ENCODE measurements around the gene EPHX1.

- TF ChIP-seq, protein P1, sequence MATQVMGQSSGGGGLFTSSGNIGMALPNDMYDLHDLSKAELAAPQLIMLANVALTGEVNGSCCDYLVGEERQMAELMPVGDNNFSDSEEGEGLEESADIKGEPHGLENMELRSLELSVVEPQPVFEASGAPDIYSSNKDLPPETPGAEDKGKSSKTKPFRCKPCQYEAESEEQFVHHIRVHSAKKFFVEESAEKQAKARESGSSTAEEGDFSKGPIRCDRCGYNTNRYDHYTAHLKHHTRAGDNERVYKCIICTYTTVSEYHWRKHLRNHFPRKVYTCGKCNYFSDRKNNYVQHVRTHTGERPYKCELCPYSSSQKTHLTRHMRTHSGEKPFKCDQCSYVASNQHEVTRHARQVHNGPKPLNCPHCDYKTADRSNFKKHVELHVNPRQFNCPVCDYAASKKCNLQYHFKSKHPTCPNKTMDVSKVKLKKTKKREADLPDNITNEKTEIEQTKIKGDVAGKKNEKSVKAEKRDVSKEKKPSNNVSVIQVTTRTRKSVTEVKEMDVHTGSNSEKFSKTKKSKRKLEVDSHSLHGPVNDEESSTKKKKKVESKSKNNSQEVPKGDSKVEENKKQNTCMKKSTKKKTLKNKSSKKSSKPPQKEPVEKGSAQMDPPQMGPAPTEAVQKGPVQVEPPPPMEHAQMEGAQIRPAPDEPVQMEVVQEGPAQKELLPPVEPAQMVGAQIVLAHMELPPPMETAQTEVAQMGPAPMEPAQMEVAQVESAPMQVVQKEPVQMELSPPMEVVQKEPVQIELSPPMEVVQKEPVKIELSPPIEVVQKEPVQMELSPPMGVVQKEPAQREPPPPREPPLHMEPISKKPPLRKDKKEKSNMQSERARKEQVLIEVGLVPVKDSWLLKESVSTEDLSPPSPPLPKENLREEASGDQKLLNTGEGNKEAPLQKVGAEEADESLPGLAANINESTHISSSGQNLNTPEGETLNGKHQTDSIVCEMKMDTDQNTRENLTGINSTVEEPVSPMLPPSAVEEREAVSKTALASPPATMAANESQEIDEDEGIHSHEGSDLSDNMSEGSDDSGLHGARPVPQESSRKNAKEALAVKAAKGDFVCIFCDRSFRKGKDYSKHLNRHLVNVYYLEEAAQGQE (IDR thresholded peaks at IDR 0.05; ENCODE audit: insufficient read depth in 1 of 2, low read depth in 2 of 2, low read length in 2 of 2) = no peak
- TF ChIP-seq TAF1 (IDR thresholded peaks at IDR 0.05; ENCODE audit: borderline replicate concordance, insufficient read depth, low read length) (no peak), POLR2AphosphoS5 (IDR thresholded peaks at IDR 0.05; ENCODE audit: low read depth, low read length) (no peak), SIN3A (IDR thresholded peaks at IDR 0.05; ENCODE audit: borderline replicate concordance, insufficient read depth, low read length) (no peak), FOXP2 (optimal IDR thresholded peaks at IDR 0.05; ENCODE audit: borderline replicate concordance, extremely low read depth, extremely low read length, insufficient read depth) (no peak)
These were observed 40.0 kb downstream of the EPHX1 start for GRCh38 chr1:225849925-225850324.
